ENCODE measurements around the gene OPCML.

The OPCML gene

GRCh38 chr11:132772703-132773545 is 759.4 kb downstream of the OPCML start:
- H3F3A ChIP-seq (ENCODE audit: control insufficient read depth, insufficient read depth) = no peaks in the 10 kb centered on the region
- no peaks in the 10 kb centered on the region for H3K9me3 ChIP-seq (ENCODE audit: control insufficient read depth, insufficient read depth, low read length)
- no peaks in the 10 kb centered on the region for H3K4me1 ChIP-seq (ENCODE audit: control insufficient read depth, low read length)
- TF ChIP-seq, protein P1, sequence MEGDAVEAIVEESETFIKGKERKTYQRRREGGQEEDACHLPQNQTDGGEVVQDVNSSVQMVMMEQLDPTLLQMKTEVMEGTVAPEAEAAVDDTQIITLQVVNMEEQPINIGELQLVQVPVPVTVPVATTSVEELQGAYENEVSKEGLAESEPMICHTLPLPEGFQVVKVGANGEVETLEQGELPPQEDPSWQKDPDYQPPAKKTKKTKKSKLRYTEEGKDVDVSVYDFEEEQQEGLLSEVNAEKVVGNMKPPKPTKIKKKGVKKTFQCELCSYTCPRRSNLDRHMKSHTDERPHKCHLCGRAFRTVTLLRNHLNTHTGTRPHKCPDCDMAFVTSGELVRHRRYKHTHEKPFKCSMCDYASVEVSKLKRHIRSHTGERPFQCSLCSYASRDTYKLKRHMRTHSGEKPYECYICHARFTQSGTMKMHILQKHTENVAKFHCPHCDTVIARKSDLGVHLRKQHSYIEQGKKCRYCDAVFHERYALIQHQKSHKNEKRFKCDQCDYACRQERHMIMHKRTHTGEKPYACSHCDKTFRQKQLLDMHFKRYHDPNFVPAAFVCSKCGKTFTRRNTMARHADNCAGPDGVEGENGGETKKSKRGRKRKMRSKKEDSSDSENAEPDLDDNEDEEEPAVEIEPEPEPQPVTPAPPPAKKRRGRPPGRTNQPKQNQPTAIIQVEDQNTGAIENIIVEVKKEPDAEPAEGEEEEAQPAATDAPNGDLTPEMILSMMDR (IDR thresholded peaks at IDR 0.05; ENCODE audit: low read depth, low read length, poor library complexity, severe bottlenecking) = no peak
- no peak for TF ChIP-seq EZH2phosphoT487 (IDR thresholded peaks at IDR 0.05; ENCODE audit: borderline replicate concordance, low read length)
- H3K27ac ChIP-seq (ENCODE audit: low read depth, low read length) = no peak overlapping the region
- no peak overlapping the region for H3K4me3 ChIP-seq (ENCODE audit: low read length)
- no peaks in the 10 kb centered on the region for H3K79me2 ChIP-seq (ENCODE audit: control insufficient read depth, low read length)
- H4K20me1 ChIP-seq (ENCODE audit: control insufficient read depth, insufficient read depth, low read depth, low read length) = no peaks in the 10 kb centered on the region
- no peaks in the 10 kb centered on the region for H3K36me3 ChIP-seq (ENCODE audit: control insufficient read depth, low read length)
- H3K27me3 ChIP-seq (ENCODE audit: control insufficient read depth, low read length) = no peaks in the 10 kb centered on the region
- H3K9me2 ChIP-seq (replicated peaks; ENCODE audit: control insufficient read depth, low read length) = no peaks in the 10 kb centered on the region
- H3K4me2 ChIP-seq (ENCODE audit: low read length) = no peak overlapping the region

- Histone ChIP-seq H3K9me3 (ENCODE audit: control insufficient read depth, insufficient read depth, low read length) (no peaks in the 10 kb centered on the region), H3F3A (ENCODE audit: control insufficient read depth, insufficient read depth) (no peaks in the 10 kb centered on the region), H3K4me1 (ENCODE audit: control insufficient read depth, low read length) (no peaks in the 10 kb centered on the region), H3K79me2 (ENCODE audit: control insufficient read depth, low read length) (no peaks in the 10 kb centered on the region), H4K20me1 (ENCODE audit: control insufficient read depth, insufficient read depth, low read depth, low read length) (no peaks in the 10 kb centered on the region), H3K9me2 (replicated peaks; ENCODE audit: control insufficient read depth, low read length) (no peaks in the 10 kb centered on the region), H3K36me3 (ENCODE audit: control insufficient read depth, low read length) (no peaks in the 10 kb centered on the region), H3K4me2 (ENCODE audit: low read length) (no peak overlapping the region), H3K27me3 (ENCODE audit: control insufficient read depth, low read length) (no peaks in the 10 kb centered on the region), H3K4me3 (ENCODE audit: low read length) (no peak overlapping the region), H3K27ac (ENCODE audit: low read depth, low read length) (no peak overlapping the region)
- TF ChIP-seq EZH2phosphoT487 (IDR thresholded peaks at IDR 0.05; ENCODE audit: borderline replicate concordance, low read length) = no peak
- TF ChIP-seq, protein P1 (IDR thresholded peaks at IDR 0.05; ENCODE audit: low read depth, low read length, poor library complexity, severe bottlenecking) = no peak
Observed at GRCh38 chr11:132771746-132772145, 760.6 kb downstream of the OPCML start.

GRCh38 chr11:132770829-132771530 is 761.3 kb downstream of the OPCML start:
- H3K4me2 ChIP-seq (ENCODE audit: low read length) = no peak overlapping the region
- no peaks in the 10 kb centered on the region for H3K9me2 ChIP-seq (replicated peaks; ENCODE audit: control insufficient read depth, low read length)
- H3K4me1 ChIP-seq (ENCODE audit: control insufficient read depth, low read length) = no peaks in the 10 kb centered on the region
- H3K9me3 ChIP-seq (ENCODE audit: control insufficient read depth, insufficient read depth, low read length) = no peaks in the 10 kb centered on the region
- TF ChIP-seq EZH2phosphoT487 (IDR thresholded peaks at IDR 0.05; ENCODE audit: borderline replicate concordance, low read length) = no peak
- TF ChIP-seq, protein P1 (IDR thresholded peaks at IDR 0.05; ENCODE audit: low read depth, low read length, poor library complexity, severe bottlenecking) = no peak
- no peaks in the 10 kb centered on the region for H3F3A ChIP-seq (ENCODE audit: control insufficient read depth, insufficient read depth)
- H3K4me3 ChIP-seq (ENCODE audit: low read length) = no peak overlapping the region
- no peaks in the 10 kb centered on the region for H3K36me3 ChIP-seq (ENCODE audit: control insufficient read depth, low read length)
- H3K79me2 ChIP-seq (ENCODE audit: control insufficient read depth, low read length) = no peaks in the 10 kb centered on the region
- no peaks in the 10 kb centered on the region for H3K27me3 ChIP-seq (ENCODE audit: control insufficient read depth, low read length)
- no peaks in the 10 kb centered on the region for H4K20me1 ChIP-seq (ENCODE audit: control insufficient read depth, insufficient read depth, low read depth, low read length)
- H3K27ac ChIP-seq (ENCODE audit: low read depth, low read length) = no peak overlapping the region

All from DOHH2 (cell line).